SK-N-SH (cell line): Measurements from ENCODE around the gene JMJD7.

Experiments used
- CHD2 ChIP-seq: fragments of 150-350 bp; IDR thresholded peaks from 2 replicates; pipeline ENCODE4 v1.6.1; 2018; ENCODE audit warnings: low read length; ENCODE audit not compliant: partially characterized antibody
- CTCF ChIP-seq: fragments of 200-600 bp; sonication (generic); IDR thresholded peaks from 2 replicates; pipeline ENCODE4 v1.6.1; 2017; ENCODE audit warnings: antibody characterized with exemption, mild to moderate bottlenecking, moderate library complexity
- FOXJ3 ChIP-seq: sonication (generic); formaldehyde crosslinking; IDR thresholded peaks from 2 replicates; pipeline ENCODE4 v1.5.1; 2020; ENCODE audit warnings: mild to moderate bottlenecking, missing genetic modification reagents
- GABPA ChIP-seq: IDR thresholded peaks from 2 replicates; pipeline ENCODE4 v1.4.0; 2012; ENCODE audit warnings: low read depth, mild to moderate bottlenecking
- MXI1 ChIP-seq: IDR thresholded peaks from 2 replicates; pipeline ENCODE4 v1.6.1; 2012; ENCODE audit warnings: mild to moderate bottlenecking, low read depth, low read length, improper control_type of control experiment
- POLR2AphosphoS5 ChIP-seq: IDR thresholded peaks from 2 replicates; pipeline ENCODE4 v1.6.1; 2012; ENCODE audit warnings: low read depth, low read length
- TAF1 ChIP-seq: IDR thresholded peaks from 2 replicates; pipeline ENCODE4 v1.6.1; 2012; ENCODE audit warnings: low read depth, mild to moderate bottlenecking, low read length, moderate library complexity, borderline replicate concordance
- TCF12 ChIP-seq: IDR thresholded peaks from 2 replicates; pipeline ENCODE4 v1.4.0; 2012
- TEAD4 ChIP-seq: IDR thresholded peaks from 2 replicates; pipeline ENCODE4 v1.4.0; 2012; ENCODE audit warnings: mild to moderate bottlenecking, borderline replicate concordance; ENCODE audit not compliant: insufficient read depth
- YY1 ChIP-seq: IDR thresholded peaks from 2 replicates; pipeline ENCODE4 v1.4.0; 2012; ENCODE audit warnings: low read depth, mild to moderate bottlenecking
- TF ChIP-seq, protein P1 (sequence below): fragments of 150-350 bp; IDR thresholded peaks from 2 replicates; pipeline ENCODE4 v1.6.1; 2017; ENCODE audit warnings: antibody characterized with exemption, low read length, low read depth, borderline replicate concordance

DNA sequence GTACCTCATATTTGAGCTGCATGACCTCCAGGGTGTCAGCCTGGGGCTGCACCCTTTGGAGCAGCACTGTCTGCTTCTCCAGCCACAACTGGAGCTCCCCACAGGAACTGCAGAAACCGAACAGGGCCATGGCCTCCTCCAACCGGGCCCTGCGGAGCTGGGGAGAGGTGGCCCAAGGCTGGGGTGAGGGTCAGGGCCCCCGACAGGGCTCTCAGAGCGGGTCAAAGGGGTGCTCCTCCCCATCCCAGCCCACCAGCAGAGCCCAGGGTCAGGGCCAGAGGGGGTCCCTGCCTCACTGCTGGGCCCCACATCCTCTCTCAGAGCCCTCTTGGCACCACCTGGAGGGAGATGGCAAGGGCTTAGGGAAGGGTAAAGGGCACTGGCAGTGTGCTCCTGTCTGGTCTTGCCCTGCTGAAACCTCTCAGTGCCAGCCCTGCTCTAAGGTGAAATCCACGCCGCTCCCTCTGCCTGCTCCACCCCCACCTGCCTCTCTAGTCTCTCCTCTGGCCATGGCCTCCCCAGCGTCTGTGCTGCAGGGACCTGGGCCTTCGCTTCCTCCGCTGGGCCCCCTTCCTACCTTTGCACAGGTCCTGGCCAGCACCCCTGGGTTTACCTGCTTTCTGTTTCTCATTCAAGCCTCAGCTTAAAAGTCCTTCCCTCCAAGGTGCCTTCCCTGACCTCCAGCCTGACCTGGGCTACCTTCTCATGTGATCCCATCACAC is 52.4 kb downstream of the JMJD7 start:
- TF ChIP-seq, protein P1, sequence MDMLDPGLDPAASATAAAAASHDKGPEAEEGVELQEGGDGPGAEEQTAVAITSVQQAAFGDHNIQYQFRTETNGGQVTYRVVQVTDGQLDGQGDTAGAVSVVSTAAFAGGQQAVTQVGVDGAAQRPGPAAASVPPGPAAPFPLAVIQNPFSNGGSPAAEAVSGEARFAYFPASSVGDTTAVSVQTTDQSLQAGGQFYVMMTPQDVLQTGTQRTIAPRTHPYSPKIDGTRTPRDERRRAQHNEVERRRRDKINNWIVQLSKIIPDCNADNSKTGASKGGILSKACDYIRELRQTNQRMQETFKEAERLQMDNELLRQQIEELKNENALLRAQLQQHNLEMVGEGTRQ: no peak
- no peak for TF ChIP-seq FOXJ3
- no peak for TF ChIP-seq YY1
- TF ChIP-seq CTCF: no peak
- TF ChIP-seq CHD2: no peak
- no peak for TF ChIP-seq TEAD4
- no peak for TF ChIP-seq GABPA
- TF ChIP-seq TAF1: no peak
- TF ChIP-seq POLR2AphosphoS5: no peak
- TF ChIP-seq MXI1: no peak
- no peak for TF ChIP-seq TCF12
